Measurements from ENCODE around the gene ZMYND8.

- TF ChIP-seq POLR2A (IDR thresholded peaks at IDR 0.05; ENCODE audit: low read depth, low read length) (no peak), POU2F2 (IDR thresholded peaks at IDR 0.05; ENCODE audit: low read depth, low read length) (no peak), TAF1 (IDR thresholded peaks at IDR 0.05; ENCODE audit: low read depth, low read length) (no peak), POLR2AphosphoS5 (IDR thresholded peaks at IDR 0.05; ENCODE audit: low read depth, low read length) (no peak)
Measured at GRCh38 chr20:47183367-47183766, 173.1 kb downstream of the ZMYND8 start.
